ENCODE results near the gene NCF1.
"Not testable (repeated sequence)": the region's sequence is repeated elsewhere in the genome, so short reads cannot be mapped to it uniquely, and the experiment has no call there.

NCF1 gene

GRCh38 chr7:74773760-74774750 is at the start of gene NCF1:
Gene NCF1 (plus strand): TSS chr7:74774011. CDS start chr7:74774032, 21 bp downstream.
- not testable (repeated sequence) for DNase-seq

GRCh38 chr7:74725840-74726239 is 48.0 kb upstream of the NCF1 start:
- DNase-seq = no peak

- DNase-seq = no peak
These were observed 47.3 kb upstream of the NCF1 start for GRCh38 chr7:74726309-74727101.

- DNase-seq = not testable (repeated sequence)
These were observed 45.1 kb upstream of the NCF1 start for GRCh38 chr7:74728686-74729085.

GRCh38 chr7:74730186-74730585 is 43.6 kb upstream of the NCF1 start:
- DNase-seq = not testable (repeated sequence)

- not testable (repeated sequence) for DNase-seq
These were observed 33.7 kb upstream of the NCF1 start for GRCh38 chr7:74739974-74740703.

- DNase-seq = not testable (repeated sequence)
These were observed 29.8 kb upstream of the NCF1 start for GRCh38 chr7:74743936-74744557.

GRCh38 chr7:74753921-74754482 is 19.8 kb upstream of the NCF1 start:
- DNase-seq = not testable (repeated sequence)

- not testable (repeated sequence) for DNase-seq
These were observed 17.1 kb upstream of the NCF1 start for GRCh38 chr7:74756673-74757072.

GRCh38 chr7:74758268-74758667 is 15.5 kb upstream of the NCF1 start:
- DNase-seq = not testable (repeated sequence)

GRCh38 chr7:74758982-74759381 is 14.8 kb upstream of the NCF1 start:
- DNase-seq = not testable (repeated sequence)

- DNase-seq = not testable (repeated sequence)
These were observed 8.4 kb upstream of the NCF1 start for GRCh38 chr7:74765205-74765918.

- DNase-seq = not testable (repeated sequence)
These were observed 7.3 kb upstream of the NCF1 start for GRCh38 chr7:74766509-74766908.

- DNase-seq = not testable (repeated sequence)
These were observed 6.8 kb upstream of the NCF1 start for GRCh38 chr7:74766991-74767390.

GRCh38 chr7:74770062-74770461 is 3.7 kb upstream of the NCF1 start:
- DNase-seq = not testable (repeated sequence)

GRCh38 chr7:74772093-74772492 is 1.7 kb upstream of the NCF1 start:
- DNase-seq = not testable (repeated sequence)

- not testable (repeated sequence) for DNase-seq
These were observed 1.3 kb downstream of the NCF1 start for GRCh38 chr7:74775111-74775510.

- not testable (repeated sequence) for DNase-seq
These were observed 5.2 kb downstream of the NCF1 start for GRCh38 chr7:74779053-74779452.

GRCh38 chr7:74781746-74782145 is 7.9 kb downstream of the NCF1 start:
- not testable (repeated sequence) for DNase-seq

- DNase-seq = not testable (repeated sequence)
These were observed 9.8 kb downstream of the NCF1 start for GRCh38 chr7:74783595-74783994.

Measured in amniotic stem cell (primary cell).